GM19240 (cell line): ENCODE results near the gene ANP32A.

ENCODE experiments used
- DNase-seq: peaks from one replicate; pipeline ENCODE4 v3.0.0; 2011; ENCODE audit warnings: low spot score; ENCODE audit not compliant: insufficient read length

The ANP32A gene

DNA sequence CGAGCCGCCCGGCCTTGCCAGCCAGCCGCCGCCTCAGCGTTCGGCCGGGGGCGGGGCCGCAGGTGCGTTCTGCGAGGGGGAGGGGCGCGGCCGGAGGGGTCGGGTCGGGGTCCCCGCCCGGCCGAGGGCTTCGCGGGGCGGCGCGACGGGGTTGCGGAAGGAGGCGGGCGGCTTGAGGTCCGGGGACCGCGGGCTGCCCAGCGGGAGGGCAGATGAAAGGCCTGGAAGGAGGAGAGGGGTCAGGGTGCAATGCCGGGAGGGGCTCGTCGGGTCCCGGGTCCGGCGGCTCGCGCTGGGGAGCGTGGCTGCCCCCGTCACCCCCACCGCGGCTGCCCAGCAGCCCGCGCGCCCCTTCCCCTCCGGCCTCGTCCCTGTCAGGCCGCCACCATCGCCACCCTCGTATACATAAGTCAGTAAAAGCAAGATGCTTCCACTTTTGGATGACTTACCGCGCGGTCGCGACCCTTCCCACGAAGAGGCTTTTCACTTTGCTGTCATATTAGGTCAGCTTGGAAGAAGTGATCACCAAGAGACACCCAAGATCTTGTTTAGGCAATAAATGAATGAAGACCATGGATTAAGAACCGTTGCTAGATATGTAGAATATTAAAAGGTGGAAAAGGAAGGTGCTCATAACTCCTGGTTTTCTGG lies 620 bp upstream of the ANP32A start:
- DNase-seq: no peak

DNA sequence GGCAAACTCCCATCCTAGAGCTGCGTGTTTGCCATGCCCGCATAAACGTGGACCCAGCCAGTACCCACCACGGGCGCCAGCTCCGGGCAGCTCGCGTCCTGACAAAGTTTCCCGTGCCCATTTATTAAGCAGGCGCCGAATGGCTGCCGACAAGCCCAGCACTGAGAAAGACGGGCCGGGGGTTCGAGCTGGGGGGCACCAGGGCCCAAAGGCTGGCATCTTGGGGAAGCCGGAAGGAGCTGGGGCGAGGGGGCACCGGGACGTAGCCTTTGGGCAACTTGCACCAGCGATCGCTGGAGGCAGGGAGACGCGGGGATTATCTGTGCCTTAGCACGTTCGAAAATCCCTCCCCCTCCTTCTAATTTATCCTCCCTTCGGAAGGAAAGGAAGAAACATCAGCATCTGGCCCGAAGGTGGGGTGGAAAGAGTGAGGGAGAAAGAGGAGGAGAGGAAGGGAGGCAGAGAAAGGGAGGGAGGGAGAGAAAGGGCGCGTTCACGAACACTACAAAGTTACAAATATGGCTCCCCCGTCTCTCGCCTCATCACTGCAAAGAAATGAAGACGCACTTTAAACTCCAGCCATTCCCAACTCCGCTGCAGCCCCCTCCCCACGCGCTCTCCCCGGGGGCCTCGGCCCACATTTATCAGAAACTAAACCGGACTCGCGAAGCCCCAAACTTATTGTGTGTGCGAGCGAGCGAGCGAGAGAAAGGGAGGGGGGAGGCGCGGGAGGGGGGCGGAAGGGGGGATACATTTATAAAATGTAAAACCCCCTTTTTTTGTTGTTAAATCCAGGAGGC lies 1.0 kb downstream of the ANP32A start:
- no peak for DNase-seq

DNA sequence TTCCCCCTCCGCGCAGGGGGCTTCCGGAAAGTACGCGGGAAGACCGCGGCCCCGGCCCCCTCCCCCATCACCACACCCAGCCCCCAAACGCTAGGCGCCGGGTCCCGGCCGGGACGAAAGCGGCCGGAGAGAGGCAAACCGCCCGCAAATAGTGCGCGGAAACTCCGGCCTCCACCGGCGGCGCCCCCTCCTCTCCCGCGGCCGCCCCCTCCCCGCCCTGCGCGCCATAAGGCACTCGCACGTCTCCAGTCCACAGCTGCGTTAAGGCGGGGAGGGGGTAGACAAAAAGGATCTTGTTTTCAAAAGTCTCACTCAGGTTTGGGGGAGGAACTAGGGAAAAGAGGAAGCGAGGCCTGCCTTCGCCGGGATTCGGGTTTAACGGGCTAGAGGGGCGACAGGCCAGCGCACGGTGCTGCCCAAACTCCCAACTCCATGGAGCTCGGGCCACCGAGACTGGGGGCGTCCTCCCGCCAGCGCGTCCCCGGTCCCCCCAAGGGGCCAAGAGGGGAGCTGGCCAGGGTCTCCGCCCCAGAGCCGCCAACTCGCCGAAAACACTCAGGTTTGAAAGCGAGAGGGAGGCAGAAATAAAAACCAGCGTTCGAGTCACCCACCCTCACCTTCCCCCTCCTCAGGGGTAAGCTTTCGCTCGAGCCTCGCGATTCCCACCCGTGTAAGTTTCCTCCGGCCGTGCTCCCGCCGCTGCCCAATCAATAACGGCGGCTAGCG lies 1.8 kb downstream of the ANP32A start:
- DNase-seq: no peak

DNA sequence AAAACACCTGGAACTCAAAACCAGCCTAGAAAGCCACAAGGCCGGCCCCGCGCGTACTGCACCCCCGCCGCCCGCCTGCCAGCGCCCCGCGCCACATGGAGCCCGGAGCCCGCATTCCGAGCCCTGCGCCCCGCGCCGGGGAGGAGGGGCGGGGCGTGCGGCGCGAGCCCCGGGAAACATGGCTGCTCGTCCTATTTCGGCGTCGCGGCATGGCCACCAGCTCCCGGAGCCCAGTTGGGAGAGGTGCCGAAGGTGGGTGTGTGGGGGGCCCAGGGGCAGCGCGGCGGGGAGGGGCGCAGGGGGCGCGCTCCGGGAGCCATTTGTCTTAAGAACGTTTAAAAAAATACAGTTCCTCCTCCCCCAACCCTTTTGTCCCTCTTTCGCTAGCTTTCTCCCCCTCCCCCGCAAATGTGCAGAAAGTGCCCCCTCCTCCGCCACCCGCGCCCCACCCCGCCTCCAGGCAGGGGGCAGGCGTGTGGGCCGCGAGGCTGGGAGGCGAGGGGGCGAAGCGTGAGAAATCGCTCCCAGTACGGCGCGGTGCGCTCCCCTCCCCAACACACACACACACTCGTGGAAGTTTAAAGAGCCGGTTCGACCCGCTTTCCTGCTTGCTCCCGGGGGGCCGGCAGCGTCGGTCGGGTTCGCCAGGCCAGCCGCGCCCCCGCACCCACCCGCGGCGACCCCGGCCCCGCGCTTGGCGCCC lies 2.5 kb downstream of the ANP32A start:
- no peak for DNase-seq

GRCh38 chr15:68817304-68818065 lies 3.2 kb downstream of the ANP32A start:
- peak; percentile 52 for DNase-seq

- DNase-seq: no peak
Measured at GRCh38 chr15:68816795-68817303, 3.8 kb downstream of the ANP32A start.

GRCh38 chr15:68816158-68816557 lies 4.5 kb downstream of the ANP32A start:
- no peak for DNase-seq

DNA sequence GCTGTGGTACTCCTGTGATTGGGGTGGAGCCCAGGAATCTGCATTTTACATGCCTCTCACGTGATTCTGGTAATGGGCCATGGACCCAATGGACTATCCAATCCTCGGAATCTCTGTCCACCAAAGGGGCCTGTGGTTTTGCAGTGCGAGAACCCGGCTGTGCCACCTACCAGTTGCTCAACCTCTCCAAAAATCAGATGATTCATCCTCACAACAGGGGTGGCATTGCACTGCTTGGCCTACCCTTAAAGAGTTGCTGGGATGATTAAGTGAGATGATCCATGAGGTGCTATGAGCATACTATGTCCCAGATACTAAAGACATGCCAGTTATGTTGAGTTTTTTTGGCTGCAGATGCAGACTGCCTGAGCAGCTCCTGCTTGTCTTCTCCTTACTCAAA lies 5.1 kb downstream of the ANP32A start:
- DNase-seq: no peak

GRCh38 chr15:68814596-68814995 lies 6.1 kb downstream of the ANP32A start:
- DNase-seq: no peak

DNA sequence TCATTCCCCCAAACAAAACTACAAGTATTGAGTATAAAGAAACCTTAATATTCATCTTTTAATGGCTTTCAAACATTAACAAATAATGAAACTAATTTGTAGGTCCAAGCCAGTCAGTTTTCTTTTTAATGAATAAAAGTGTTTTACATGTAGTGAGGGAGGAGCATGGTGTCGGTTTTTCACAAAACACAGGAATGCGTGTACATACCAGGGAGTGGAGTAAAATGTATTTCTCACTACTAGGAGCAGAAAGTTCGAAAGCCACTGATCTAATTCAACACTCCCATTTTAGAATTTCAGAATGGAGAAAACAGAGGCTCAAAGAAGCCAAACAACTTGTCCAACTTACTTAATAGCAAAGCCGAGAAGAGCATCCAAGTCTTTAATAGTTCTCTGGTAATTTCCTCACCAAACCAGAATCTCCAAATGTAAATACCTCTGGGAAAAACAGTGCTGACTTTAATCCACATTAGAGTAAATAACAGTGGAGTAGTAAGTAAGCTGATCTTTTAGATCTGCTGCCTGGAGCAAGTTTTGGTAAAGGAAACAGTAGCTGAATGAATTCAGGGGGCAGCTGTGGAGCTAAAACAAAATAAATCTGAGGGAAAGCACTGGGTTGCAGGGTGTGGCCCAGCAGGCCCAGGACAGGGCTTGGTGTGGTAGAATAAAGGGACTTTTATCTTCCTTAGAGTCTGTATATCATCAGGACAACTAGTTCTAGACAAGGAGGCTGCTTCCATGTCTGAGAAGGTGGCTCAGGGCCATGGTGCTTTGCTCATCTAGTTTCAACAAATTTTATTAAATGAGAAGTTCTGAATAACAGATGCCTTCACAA lies 7.9 kb downstream of the ANP32A start:
- DNase-seq: no peak

- no peak for DNase-seq
Measured at GRCh38 chr15:68812069-68812468, 8.6 kb downstream of the ANP32A start.

DNA sequence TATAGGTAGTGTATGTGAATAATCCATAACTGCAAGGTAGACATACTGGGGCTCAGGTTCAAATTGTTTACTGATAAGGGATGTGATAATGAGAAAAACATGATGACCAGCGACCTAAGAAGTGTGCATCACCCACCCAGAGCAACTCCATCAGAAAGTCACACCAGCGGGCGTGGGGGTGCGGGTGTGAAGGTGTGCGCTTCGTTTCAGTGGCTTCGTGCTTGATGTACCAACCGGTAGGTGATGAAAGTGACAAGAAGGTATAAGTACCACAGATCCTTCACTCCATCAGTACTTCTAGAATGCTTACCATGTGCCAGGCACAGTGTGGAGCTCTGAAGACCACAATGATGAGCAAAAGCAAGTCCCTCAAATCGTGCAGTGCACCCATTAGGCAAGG lies 11.2 kb downstream of the ANP32A start:
- DNase-seq: no peak

DNA sequence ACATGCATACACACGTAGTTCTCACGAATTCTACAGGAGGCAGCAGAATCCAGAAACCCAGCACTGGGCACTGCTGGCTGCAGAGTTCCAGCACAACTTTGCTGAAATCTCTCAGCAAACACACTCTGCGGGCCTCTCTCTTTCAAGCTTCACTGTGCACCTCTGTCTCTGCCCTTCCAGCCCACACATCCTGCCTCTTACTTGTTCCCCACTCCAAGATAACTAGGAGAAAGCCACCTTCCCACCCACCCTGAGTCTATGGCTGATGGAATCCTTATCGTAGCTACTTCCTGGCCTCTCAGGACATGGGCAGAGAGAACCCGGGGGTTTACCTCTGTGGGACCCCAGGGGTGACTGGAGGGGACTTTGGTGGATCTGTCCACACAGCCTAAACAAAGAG lies 11.9 kb downstream of the ANP32A start:
- DNase-seq: no peak

DNA sequence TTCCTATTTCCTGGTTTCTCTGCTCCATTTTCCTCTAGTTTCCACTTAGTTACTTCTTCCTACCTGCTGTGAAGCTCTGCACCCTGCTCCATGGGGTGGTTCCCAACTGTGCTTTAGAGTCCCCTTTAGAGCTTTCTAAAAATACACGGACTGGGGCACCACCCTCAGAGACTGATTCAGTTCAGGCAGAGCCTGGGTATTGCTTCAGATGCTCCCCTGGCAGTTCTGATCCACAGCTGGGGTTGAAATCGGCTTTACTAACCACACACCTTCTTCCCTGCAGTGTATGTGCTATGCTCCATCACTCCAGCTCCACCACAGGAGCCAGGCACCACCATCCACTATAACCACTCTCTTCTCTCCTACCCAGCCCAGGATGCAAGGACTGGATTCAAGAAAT lies 12.6 kb downstream of the ANP32A start:
- no peak for DNase-seq

DNA sequence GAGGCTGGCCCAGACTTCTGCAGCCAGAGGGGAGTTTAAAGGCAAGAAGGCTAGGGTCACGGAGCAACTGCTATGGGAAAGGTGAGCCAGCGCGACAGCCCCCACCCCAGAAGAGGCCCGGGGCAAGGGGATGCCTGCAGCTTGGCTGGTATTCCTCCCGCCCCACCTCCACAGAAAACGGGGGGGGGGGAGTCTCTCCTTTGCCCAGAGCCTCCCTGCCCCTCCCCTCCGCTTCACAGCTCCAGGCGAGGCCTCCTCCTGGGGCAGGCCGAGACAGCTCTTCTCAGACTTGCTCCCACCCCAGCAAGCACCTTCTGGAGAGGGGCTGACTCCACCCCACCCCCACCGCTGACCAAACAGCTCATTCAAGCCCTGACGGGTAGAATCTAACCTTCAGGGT lies 13.4 kb downstream of the ANP32A start:
- no peak for DNase-seq

GRCh38 chr15:68806220-68807060 lies 14.3 kb downstream of the ANP32A start:
- no peak for DNase-seq

GRCh38 chr15:68802373-68802772 lies 18.3 kb downstream of the ANP32A start:
- no peak for DNase-seq

GRCh38 chr15:68801572-68802148 lies 19.0 kb downstream of the ANP32A start:
- DNase-seq: no peak

DNA sequence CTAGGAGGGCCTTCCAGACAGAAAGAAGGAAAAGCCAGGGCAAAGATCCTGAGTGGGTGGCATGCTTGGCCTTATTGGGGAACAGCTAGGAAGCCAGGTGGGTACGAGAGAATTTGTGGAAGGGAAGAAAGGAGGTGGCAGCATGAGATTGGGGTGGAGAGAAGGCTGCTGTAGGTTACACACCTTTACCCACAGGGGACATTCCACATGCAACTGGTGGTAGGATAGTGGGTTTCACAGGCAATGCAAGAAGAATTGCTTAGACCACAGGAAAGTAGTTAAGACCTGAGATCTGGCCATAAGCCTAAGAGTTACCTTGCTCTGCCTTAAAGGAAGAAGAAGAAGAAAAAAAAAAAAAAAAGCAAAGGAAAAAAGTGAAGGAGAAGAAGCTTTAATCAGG lies 19.8 kb downstream of the ANP32A start:
- DNase-seq: no peak
